Skeletal muscle cell (primary cell): ENCODE measurements around the gene TARP.
"Not testable (repeated sequence)": the region's sequence is repeated elsewhere in the genome, so short reads cannot be mapped to it uniquely, and the experiment has no call there.

Experiments
- DNase-seq: peaks from one replicate; pipeline ENCODE4 v3.0.0-alpha.2; 2010; ENCODE audit warnings: low read depth
- H3K4me3 ChIP-seq: 2 replicates; pipeline ENCODE4 v1.5.1; 2011; ENCODE audit warnings: low read depth, mild to moderate bottlenecking, control low read depth, low read length, moderate library complexity

The TARP gene

DNA sequence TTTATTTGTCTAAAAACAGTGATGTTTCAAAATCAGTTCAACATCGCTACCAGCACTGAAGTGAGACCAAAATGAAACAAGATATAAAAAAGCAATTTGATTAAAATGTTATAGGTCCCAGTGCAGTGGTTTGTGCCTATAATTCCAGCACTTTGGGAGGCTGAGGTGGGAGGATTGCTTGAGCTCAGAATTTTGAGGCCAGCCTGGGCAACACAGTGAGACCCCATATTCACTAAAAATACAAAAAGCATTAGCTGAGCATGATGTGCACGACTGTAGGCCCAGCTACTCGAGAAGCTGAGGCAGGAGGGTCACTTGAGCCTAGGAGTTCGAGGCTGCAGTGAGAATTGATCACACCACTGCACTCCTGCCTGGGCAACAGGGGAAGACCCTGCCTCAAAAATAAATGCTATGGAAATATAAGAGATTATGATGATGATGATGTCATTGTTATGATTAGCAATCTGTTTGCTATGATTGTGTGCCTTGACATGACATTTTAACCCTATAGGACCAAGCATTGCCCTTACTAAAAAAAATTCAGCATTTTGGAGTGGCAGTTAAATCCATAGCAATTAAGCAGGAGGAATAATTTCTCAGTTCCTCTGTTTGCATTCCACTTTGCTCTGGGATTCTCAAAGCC, 3.6 kb downstream of the TARP start:
- DNase-seq, result not testable (repeated sequence)

DNA sequence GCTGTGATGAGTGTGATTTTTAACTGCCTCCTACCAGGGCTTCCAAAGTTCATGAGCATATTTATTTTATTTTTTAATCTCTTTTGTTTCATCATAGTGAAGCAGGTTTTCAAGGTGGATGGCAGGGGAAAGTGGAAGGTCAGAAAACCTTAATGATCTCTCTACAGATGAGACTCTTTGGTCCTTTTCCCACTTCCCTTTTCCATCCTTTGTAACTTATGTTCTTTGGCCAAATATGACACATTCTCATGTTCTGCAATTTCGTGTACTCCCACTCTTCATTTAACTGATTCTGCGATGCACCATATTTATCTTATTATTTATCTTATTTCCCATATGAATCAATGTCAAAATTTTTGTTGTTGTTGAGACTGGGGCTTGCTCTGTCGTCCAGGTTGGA, 7.5 kb downstream of the TARP start:
- DNase-seq, H3K4me3 ChIP-seq: not testable (repeated sequence)

More for the DNA sequence above, 3.6 kb downstream of the TARP start:
- not testable (repeated sequence) for H3K4me3 ChIP-seq

DNA sequence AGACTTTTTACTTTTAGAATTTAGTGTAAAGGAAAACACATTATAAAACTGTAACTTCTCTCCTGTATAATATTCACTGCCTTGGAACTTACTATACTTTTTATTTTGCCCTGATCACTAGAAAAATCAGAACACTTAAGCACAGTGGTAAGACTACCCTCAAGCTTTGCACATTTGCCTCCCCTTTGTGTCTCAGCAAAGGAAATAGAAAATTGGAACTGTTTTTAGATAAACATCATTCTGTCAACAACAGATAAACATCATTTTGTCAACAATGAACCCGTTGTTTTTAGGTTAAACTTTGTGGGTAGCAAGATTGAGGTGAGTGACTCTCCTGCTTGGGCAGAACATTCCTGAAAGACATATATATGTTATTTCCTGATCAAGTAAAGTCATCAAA, 8.8 kb downstream of the TARP start:
- DNase-seq, H3K4me3 ChIP-seq: not testable (repeated sequence)

DNA sequence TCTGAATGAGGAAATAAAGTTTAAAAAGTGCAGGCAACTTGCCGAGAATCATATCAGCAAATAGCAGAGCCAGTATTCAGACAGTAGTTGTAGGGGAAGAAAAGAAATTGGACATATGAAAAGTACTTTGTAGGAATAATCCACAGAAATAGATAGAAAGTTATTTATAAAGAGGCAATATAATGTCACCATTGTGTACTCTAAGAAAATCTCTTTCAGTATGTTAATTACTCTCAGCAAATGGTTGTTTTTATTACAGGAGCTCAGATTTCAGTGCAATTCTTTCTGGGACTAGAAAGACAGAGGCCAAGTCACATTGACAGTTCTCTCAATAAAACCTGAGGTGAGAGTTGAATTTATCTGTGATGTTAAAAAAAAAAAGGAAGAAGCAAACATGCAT, 10.2 kb downstream of the TARP start:
- DNase-seq, result not testable (repeated sequence)

DNA sequence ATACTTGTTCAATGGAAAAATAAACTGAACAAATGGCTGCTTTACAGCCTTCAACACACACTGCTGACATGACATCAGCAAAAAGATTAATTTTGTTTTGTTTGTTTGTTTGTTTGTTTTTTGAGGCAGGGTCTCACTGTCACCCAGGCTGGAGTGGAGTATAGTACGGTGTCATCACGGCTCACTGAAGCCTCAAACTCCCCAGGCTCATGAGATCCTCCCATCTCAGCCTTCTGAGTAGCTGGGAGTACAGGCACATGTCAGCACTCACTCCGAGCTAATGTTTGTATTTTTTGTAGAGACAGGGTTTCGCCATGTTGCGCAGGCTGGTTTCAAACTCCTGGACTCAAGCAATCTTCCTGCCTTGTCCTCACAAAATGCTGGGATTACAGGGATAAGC, 10.9 kb downstream of the TARP start:
- no peak for DNase-seq
- no peak overlapping the region for H3K4me3 ChIP-seq

More for the DNA sequence above, 10.2 kb downstream of the TARP start:
- H3K4me3 ChIP-seq, result not testable (repeated sequence)

DNA sequence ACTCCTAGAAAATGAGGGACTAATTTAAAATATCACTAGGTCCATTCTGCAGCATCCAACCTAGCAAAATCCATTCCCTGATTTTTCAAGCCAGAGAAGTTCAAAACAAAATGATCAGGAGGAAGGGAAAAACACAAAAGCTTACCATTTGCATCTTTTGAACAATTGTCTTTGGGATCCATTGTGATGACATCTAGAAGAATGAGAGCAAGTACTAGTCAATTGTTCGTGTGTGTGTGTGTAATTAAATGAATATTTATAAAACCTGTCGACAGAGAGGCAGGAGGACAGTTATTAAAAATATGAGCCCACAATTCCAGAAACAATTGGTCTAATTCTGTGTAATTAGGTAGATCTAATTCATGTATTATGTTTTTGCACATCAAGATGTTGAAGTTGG, 11.4 kb downstream of the TARP start:
- H3K4me3 ChIP-seq, DNase-seq: not testable (repeated sequence)

DNA sequence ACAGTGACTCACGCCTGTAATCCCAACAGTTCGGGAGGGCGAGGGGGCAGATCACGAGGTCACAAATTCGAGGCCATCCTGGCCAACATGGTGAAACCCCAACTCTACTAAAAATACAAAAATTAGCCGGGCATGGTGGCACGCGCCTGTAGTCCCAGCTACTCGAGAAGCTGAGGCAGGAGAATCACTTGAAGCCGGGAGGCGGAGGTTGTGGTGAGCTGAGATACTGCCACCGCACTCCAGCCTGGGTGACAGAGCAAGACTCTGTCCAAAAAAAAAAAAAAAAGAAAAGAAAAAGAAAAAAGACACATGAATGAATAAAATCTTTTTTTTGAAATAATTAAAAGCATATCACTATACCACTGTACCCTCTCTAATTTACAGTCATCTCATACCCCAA, 11.8 kb downstream of the TARP start:
- not testable (repeated sequence) for H3K4me3 ChIP-seq

DNA sequence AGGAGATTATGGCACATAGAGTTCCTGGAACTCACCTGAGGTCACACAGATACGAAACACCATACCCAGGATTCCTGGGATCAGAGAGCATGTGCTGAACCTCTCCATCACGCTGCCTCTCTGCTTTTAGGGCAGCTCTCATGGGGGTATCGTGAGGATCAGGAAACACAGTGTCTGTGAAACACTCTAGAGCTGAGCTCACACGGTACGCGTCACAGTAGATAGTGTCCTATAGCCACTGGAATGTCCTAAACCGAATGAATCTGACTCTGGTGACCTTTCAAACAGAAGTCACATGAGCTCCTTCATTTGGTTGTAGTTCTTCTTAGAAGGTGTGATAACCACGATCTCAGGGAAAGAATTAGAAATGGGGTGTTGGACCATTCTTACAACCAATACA, 14.3 kb downstream of the TARP start:
- DNase-seq, result not testable (repeated sequence)

More for the DNA sequence above, 11.8 kb downstream of the TARP start:
- DNase-seq, result not testable (repeated sequence)

DNA sequence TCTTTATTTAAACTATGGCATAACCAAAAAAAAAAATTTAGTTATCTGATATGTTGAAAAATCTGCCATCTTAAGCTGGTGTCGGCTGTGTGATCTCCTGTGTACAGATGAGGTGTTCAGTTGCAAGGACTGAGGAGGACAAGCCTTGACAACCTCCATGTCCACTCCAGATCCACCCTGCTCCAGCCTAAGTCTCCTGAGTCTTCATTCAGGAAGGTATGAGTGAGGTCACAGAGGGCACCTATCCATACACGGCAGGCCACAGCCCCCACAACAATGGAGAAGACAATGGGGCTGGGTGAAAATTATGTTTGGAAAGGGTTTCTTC, 16.1 kb downstream of the TARP start:
- H3K4me3 ChIP-seq, result no peak overlapping the region
- no peak for DNase-seq

More for the DNA sequence above, 14.3 kb downstream of the TARP start:
- H3K4me3 ChIP-seq, result not testable (repeated sequence)

DNA sequence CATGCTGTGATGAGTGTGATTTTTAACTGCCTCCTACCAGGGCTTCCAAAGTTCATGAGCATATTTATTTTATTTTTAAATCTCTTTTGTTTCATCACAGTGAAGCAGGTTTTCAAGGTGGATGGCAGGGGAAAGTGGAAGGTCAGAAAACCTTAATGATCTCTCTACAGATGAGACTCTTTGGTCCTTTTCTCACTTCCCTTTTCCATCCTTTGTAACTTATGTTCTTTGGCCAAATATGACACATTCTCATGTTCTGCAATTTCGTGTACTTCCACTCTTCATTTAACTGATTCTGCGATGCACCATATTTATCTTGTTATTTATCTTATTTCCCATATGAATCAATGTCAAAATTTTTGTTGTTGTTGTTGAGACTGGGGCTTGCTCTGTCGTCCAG, 23.6 kb downstream of the TARP start:
- DNase-seq, H3K4me3 ChIP-seq: not testable (repeated sequence)

DNA sequence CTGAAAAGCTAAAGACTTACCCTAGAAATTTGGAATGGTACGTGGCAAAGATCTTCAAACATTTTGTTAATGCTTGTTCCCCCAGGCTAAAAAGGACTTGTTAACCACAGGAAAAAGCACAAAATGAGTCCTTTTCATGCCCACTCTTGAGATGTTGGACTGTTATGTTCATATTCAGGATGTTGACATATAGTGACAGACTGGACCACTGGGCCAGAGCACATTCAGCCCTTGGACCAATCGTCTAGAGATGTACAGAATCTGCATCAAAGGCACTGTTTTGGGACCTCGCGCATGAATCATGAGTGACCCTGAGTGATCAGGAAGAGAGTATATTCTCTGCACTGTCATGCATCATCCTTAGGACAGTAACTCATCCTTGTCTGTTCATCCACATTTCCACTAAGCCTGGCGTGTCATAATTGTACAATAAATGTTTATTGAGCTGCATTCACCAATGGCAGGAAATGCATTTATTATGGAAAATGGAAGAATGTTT, 25.3 kb downstream of the TARP start:
- no peak for DNase-seq
- no peak overlapping the region for H3K4me3 ChIP-seq

DNA sequence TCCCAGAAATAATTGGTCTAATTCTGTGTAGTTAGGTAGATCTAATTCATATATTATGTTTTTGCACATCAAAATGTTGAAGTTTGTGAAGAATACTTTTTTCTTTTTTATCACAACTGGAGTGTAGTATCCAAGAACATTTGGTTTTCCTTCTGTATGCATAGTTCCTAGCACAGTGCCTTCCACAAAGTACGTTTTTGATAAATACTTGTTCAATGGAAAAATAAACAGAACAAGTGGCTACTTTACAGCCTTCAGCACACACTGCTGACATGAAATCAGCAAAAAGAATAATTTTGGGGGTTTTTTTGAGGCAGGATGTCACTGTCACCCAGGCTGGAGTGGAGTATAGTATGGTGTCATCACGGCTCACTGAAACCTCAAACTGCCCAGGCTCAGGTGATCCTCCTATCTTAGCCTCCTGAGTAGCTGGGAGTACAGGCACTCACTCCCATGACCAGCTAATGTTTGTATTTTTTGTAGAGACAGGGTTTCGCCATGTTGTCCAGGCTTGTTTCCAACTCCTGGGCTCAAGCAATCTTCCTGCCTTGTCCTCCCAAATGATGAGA, 27.9 kb downstream of the TARP start:
- no peak for DNase-seq
- no peak overlapping the region for H3K4me3 ChIP-seq

DNA sequence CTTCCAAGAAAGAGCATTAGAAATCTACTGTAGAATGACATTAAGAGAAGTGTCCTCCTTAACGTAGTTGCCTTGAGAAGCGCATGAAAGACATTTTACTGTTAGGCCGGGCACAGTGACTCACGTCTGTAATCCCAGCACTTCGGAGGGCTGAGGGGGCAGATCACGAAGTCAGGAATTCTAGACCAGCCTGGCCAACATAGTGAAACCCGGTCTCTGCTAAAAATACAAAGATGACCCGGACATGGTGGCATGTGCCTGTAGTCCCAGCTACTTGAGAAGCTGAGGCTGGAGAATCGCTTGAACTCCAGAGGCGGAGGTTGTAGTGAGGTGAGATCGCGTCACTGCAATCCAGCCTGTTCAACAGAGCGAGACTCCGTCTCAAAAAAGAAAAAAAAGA, 28.9 kb downstream of the TARP start:
- no peak overlapping the region for H3K4me3 ChIP-seq
- DNase-seq, result no peak

DNA sequence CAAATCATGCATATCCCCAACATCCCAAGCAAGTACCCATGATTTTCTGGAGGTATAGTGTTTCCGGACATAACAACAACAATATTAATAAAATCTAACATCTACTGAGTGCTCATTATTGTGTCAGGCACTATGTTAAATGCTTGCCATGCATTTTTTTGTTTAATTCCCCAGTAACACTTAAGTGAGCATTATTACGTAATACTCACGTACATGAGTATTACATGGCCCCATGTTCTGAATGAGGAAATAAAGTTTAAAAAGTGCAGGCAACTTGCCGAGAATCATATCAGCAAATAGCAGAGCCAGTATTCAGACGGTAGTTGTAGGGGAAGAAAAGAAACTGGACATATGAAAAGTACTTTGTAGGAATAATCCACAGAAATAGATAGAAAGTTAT, 30.1 kb downstream of the TARP start:
- not testable (repeated sequence) for DNase-seq, H3K4me3 ChIP-seq

DNA sequence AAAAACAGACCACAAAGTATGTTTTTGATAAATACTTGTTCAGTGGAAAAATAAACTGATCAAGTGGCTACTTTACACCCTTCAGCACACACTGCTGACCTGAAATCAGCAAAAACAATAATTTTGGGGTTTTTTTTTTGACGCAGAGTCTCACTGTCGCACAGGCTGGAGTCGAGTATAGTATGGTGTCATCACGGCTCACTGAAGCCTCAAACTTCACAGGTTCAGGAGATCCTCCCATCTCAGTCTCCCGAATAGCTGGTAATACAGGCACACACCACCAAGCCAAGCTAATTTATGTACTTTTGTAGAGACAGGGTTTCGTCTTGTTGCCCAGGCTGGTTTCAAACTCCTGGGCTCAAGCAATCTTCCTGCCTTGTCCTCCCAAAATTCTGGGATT, 30.6 kb downstream of the TARP start:
- DNase-seq, result no peak
- H3K4me3 ChIP-seq, result no peak overlapping the region

DNA sequence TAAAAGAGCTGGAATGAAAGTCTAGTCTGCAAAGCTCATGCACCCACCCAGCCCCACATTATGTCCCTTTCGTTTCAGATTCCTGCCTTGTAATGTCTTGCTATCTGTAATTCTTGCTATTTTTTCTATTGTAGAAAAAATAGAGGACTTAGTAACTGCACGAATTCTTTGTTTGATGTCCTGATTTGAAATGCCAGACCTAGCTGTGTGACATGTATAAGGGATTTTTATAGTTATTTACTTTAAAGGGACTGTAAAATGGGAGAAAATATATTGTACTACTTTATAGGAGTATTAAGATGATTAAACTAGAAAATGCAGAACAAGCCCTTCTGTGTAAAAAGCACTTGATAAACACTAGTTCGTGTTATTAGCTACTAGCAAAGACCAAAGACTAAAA, 32.4 kb downstream of the TARP start:
- DNase-seq, result no peak
- no peak overlapping the region for H3K4me3 ChIP-seq

DNA sequence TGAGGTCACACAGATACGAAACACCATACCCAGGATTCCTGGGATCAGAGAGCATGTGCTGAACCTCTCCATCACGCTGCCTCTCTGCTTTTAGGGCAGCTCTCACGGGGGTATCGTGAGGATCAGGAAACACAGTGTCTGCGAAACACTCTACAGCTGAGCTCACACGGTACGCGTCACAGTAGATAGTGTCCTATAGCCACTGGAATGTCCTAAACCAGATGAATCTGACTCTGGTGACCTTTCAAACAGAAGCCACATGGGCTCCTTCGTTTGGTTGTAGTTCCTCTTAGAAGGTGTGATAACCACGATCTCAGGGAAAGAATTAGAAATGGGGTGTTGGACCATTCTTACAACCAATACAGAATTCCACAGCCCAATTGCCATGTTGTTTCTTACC, 34.3 kb downstream of the TARP start:
- not testable (repeated sequence) for H3K4me3 ChIP-seq, DNase-seq

DNA sequence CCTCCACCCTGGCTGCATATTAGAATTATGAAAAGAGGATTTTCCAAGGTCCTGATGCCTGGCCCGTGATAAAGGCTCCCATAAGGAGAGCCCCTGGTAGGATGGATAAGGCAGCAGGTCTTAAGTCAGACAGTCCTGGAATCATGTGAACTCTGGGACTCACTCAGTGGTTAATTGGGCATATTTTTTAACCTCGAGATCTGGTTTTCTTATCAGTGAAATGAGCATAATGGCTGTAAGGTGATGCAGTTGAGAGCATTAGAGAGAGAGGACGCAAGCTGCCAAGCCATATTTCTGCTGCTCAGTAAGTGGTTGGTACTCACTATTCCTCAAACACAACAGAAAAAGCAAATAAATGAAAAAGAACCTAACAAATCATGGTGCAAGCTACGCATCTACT, 37.8 kb downstream of the TARP start:
- DNase-seq, result no peak
- H3K4me3 ChIP-seq, result no peak overlapping the region

DNA sequence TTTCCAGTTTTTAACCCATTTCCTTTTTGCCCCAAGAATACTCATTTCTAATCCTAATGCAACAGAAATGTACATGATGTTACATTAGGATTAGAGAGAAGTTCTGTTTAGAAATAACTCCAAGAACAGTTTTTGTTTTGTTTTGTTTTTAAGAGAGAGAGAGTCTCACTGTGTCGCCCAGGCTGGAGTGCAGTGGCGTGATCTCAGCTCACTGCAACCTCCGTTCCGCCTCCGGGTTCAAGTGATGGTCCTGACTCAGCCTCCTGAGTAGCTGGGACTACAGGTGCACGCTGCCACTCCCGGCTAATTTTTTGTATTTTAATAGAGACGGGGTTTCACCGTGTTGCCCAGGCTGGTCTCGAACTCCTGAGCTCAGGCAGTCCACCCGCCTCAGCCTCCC, 38.7 kb downstream of the TARP start:
- not testable (repeated sequence) for DNase-seq

DNA sequence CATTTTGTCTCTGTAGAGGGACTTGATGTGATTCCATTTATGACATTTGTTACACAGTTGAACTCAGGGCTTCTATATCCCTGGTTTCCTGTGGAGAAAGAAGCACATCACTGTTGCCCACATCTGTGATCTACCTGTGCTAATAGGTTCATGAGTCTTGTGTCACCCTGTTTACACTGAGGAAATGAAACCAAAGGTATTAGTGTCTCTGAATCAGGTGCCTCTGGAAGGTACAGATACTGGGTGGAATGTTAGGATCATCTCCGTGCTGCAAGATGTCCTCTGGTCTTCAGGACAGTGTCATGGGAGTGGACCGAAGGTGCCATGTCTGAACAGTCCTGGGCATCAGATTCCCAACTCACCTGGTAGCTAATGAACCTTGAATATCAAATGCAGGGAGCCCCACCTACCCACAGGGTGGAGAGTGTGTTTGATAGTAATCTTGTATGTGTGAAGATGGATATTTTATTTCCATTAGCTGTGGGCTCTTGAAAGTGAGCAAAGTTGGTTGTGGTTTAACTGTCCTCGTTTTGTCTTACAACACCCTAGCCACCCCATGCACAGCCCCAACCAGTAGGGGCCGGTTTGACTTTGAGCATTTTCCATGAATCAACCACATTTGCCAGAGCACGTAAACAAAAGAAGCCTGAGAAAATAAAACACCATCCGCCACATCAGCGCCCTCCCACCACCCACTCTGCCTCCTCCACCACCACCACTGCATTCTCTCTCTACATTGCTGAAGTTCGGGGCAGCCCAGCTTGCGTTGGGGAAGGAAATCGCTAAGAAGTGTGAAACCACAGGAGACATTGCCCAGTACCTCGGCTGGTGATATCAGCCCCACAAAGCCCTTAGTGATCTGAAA, 40.7 kb downstream of the TARP start:
- DNase-seq, result peak; percentile 18
- no peak overlapping the region for H3K4me3 ChIP-seq

More for the DNA sequence above, 38.7 kb downstream of the TARP start:
- H3K4me3 ChIP-seq, result not testable (repeated sequence)
